Measurements from ENCODE around the gene BOD1L2. TPM values are rescaled to one million over a fixed set of nuclear protein-coding genes. Genes with fewer than 3 reads are reported as not detected.

BOD1L2 gene
- not detected for total RNA-seq

- no peak for TF ChIP-seq POLR2A (IDR thresholded peaks at IDR 0.05)
- no peak for TF ChIP-seq CTCF (IDR thresholded peaks at IDR 0.05)
- WGBS, 2 donors = 90 to 93% methylated on average over 44 to 50 of the region's 50 CpGs
Observed at GRCh38 chr18:57146956-57147636, at the start of gene BOD1L2. Gene BOD1L2 (plus strand): TSS chr18:57147087. CDS start chr18:57147313, 226 bp downstream.

GRCh38 chr18:57107140-57107832, 39.6 kb upstream of the BOD1L2 start:
- no peak for DNase-seq (ENCODE audit: low spot score in 2 of 2)
- intact Hi-C loops (cut with DNase I; ENCODE audit: low total_unique reads) = no loop called here
- no peak overlapping the region for H3K4me3 ChIP-seq (ENCODE audit: low read depth, poor library complexity, severe bottlenecking)
- 65 to 66% methylated on average over 4 of the region's 4 CpGs for WGBS, 2 donors
- TF ChIP-seq POLR2A (IDR thresholded peaks at IDR 0.05) (no peak), CTCF (IDR thresholded peaks at IDR 0.05) (no peak)

More at GRCh38 chr18:57146956-57147636, at the start of gene BOD1L2:
- intact Hi-C loops (cut with DNase I; ENCODE audit: low total_unique reads) = no loop called here
- no peak within 1 kb of the TSS for H3K4me3 ChIP-seq (ENCODE audit: low read depth, poor library complexity, severe bottlenecking)
- DNase-seq (ENCODE audit: low spot score in 2 of 2) = peak in 1 of 2 donors; percentile 70

GRCh38 chr18:57110290-57110689, 36.6 kb upstream of the BOD1L2 start:
- 63 to 70% methylated on average over 4 of the region's 4 CpGs for whole genome bisulfite sequencing, 2 donors
- intact Hi-C loops (cut with DNase I; ENCODE audit: low total_unique reads) = no loop called here

GRCh38 chr18:57113799-57114420, 33.0 kb upstream of the BOD1L2 start:
- DNase-seq (ENCODE audit: low spot score in 2 of 2) = no peak
- intact Hi-C loops (cut with DNase I; ENCODE audit: low total_unique reads) = no loop called here
- no peak for TF ChIP-seq CTCF (IDR thresholded peaks at IDR 0.05)
- no peak for TF ChIP-seq POLR2A (IDR thresholded peaks at IDR 0.05)
- H3K4me3 ChIP-seq (ENCODE audit: low read depth, poor library complexity, severe bottlenecking) = no peak overlapping the region
- WGBS, 2 donors = 45 to 55% methylated on average over 4 of the region's 4 CpGs

More at GRCh38 chr18:57110290-57110689, 36.6 kb upstream of the BOD1L2 start:
- DNase-seq (ENCODE audit: low spot score in 2 of 2) = no peak
- TF ChIP-seq CTCF (IDR thresholded peaks at IDR 0.05) = no peak
- no peak for TF ChIP-seq POLR2A (IDR thresholded peaks at IDR 0.05)
- H3K4me3 ChIP-seq (ENCODE audit: low read depth, poor library complexity, severe bottlenecking) = no peak overlapping the region

GRCh38 chr18:57116598-57117132, 30.2 kb upstream of the BOD1L2 start:
- DNase-seq (ENCODE audit: low spot score in 2 of 2) = no peak
- WGBS, 2 donors = 61 to 65% methylated on average over 7 of the region's 7 CpGs
- no peak overlapping the region for H3K4me3 ChIP-seq (ENCODE audit: low read depth, poor library complexity, severe bottlenecking)
- TF ChIP-seq CTCF (IDR thresholded peaks at IDR 0.05) = no peak
- TF ChIP-seq POLR2A (IDR thresholded peaks at IDR 0.05) = no peak
- intact Hi-C loops (cut with DNase I; ENCODE audit: low total_unique reads) = no loop called here

Measured in lower leg skin (tissue), 4 donors.